ENCODE measurements around the gene STXBP6.

The STXBP6 gene

DNA sequence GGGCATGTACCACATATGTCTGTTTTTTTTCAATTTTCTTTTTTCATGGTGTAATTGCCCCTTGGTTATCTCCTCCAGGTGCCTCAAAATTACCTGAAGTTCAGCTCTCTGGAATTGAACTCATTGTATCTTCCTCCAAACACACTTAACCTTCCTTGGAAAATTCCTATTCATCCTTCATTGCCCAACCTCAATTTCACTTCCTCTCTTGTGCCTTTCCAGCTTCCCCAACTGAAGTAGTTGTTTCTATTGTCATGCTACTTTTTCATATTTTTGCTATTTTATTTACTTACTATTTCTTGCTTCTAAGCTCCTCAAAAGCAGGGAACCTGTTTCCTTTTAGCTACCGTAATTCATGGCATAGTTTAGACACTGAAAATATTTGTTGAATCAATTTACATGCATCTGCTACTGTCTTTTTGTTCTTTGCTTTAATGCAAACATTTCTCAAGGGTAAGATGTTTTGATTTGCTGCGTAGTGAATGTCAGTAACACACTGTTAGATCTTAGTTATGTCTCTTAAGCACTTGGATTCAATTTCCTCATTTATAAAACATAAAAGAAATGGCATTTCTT is 37.0 kb upstream of the STXBP6 start:
- Histone ChIP-seq H3K9me3 (ENCODE audit: control insufficient read depth, low read length) (no peaks in the 10 kb centered on the region), H2BK12ac (ENCODE audit: low read length in 2 of 2) (no peak overlapping the region), H3K4ac (ENCODE audit: low read depth in 1 of 2, low read length in 2 of 2) (no peak overlapping the region), H3K18ac (ENCODE audit: low read depth in 1 of 2, low read length in 2 of 2) (no peak overlapping the region), H3K36me3 (ENCODE audit: control insufficient read depth in 1 of 2, insufficient read depth in 2 of 2, low read depth in 1 of 2, low read length in 2 of 2) (no peaks in the 10 kb centered on the region), H2BK120ac (ENCODE audit: low read depth, low read length) (no peak overlapping the region), H2BK5ac (ENCODE audit: low read depth, low read length, poor library complexity, severe bottlenecking) (no peak overlapping the region), H2BK15ac (ENCODE audit: low read depth, poor library complexity, severe bottlenecking) (no peak overlapping the region), H2AFZ (ENCODE audit: low read depth, low read length) (no peak overlapping the region), H3K4me3 (ENCODE audit: insufficient read depth in 1 of 2, low read depth in 1 of 2, low read length in 2 of 2) (no peak overlapping the region), H2AK5ac (ENCODE audit: low read length, severe bottlenecking) (no peak overlapping the region), H3K23ac (ENCODE audit: low read length in 2 of 2) (no peak overlapping the region), H4K91ac (ENCODE audit: low read length) (no peak overlapping the region), H4K8ac (ENCODE audit: low read length) (no peak overlapping the region), H3K27ac (ENCODE audit: low read length, poor library complexity, severe bottlenecking) (no peak overlapping the region), H3K79me1 (replicated peaks; ENCODE audit: low read length, poor library complexity, severe bottlenecking) (no peaks in the 10 kb centered on the region), H3K4me1 (ENCODE audit: control insufficient read depth, insufficient read depth, low read depth, low read length) (no peaks in the 10 kb centered on the region), H3K9ac (ENCODE audit: low read length) (no peak overlapping the region), H3K14ac (ENCODE audit: low read length in 2 of 2) (no peak overlapping the region), H3K27me3 (ENCODE audit: control insufficient read depth in 1 of 2, insufficient read depth in 1 of 2, low read length in 2 of 2) (no peaks in the 10 kb centered on the region), H3K4me2 (ENCODE audit: low read length, poor library complexity, severe bottlenecking) (no peak overlapping the region)
- WGBS, result 83% methylated on average over 2 of the region's 2 CpGs
- DNase-seq, result no peak

GRCh38 chr14:25086081-25086480 is 36.1 kb upstream of the STXBP6 start:
- H3K27me3 ChIP-seq (ENCODE audit: control insufficient read depth in 1 of 2, insufficient read depth in 1 of 2, low read length in 2 of 2), result no peaks in the 10 kb centered on the region
- WGBS, result 74% methylated on average over 5 of the region's 6 CpGs
- no peaks in the 10 kb centered on the region for H3K36me3 ChIP-seq (ENCODE audit: control insufficient read depth in 1 of 2, insufficient read depth in 2 of 2, low read depth in 1 of 2, low read length in 2 of 2)
- H3K27ac ChIP-seq (ENCODE audit: low read length, poor library complexity, severe bottlenecking), result no peak overlapping the region
- no peak for DNase-seq
- H2AFZ ChIP-seq (ENCODE audit: low read depth, low read length), result no peak overlapping the region
- no peak overlapping the region for H3K9ac ChIP-seq (ENCODE audit: low read length)
- no peak overlapping the region for H2AK5ac ChIP-seq (ENCODE audit: low read length, severe bottlenecking)
- H2BK5ac ChIP-seq (ENCODE audit: low read depth, low read length, poor library complexity, severe bottlenecking), result no peak overlapping the region
- H3K9me3 ChIP-seq (ENCODE audit: control insufficient read depth, low read length), result no peaks in the 10 kb centered on the region
- no peak overlapping the region for H2BK12ac ChIP-seq (ENCODE audit: low read length in 2 of 2)
- no peak overlapping the region for H4K8ac ChIP-seq (ENCODE audit: low read length)
- no peak overlapping the region for H3K23ac ChIP-seq (ENCODE audit: low read length in 2 of 2)
- no peak overlapping the region for H3K4me2 ChIP-seq (ENCODE audit: low read length, poor library complexity, severe bottlenecking)
- no peak overlapping the region for H3K4me3 ChIP-seq (ENCODE audit: insufficient read depth in 1 of 2, low read depth in 1 of 2, low read length in 2 of 2)
- no peak overlapping the region for H3K14ac ChIP-seq (ENCODE audit: low read length in 2 of 2)
- no peak overlapping the region for H2BK120ac ChIP-seq (ENCODE audit: low read depth, low read length)
- no peaks in the 10 kb centered on the region for H3K79me1 ChIP-seq (replicated peaks; ENCODE audit: low read length, poor library complexity, severe bottlenecking)
- no peak overlapping the region for H3K18ac ChIP-seq (ENCODE audit: low read depth in 1 of 2, low read length in 2 of 2)
- H2BK15ac ChIP-seq (ENCODE audit: low read depth, poor library complexity, severe bottlenecking), result no peak overlapping the region
- no peaks in the 10 kb centered on the region for H3K4me1 ChIP-seq (ENCODE audit: control insufficient read depth, insufficient read depth, low read depth, low read length)
- no peak overlapping the region for H3K4ac ChIP-seq (ENCODE audit: low read depth in 1 of 2, low read length in 2 of 2)
- H4K91ac ChIP-seq (ENCODE audit: low read length), result no peak overlapping the region

GRCh38 chr14:25080682-25081081 is 30.7 kb upstream of the STXBP6 start:
- Histone ChIP-seq H3K9me3 (ENCODE audit: control insufficient read depth, low read length) (no peaks in the 10 kb centered on the region), H2BK5ac (ENCODE audit: low read depth, low read length, poor library complexity, severe bottlenecking) (no peak overlapping the region), H3K23ac (ENCODE audit: low read length in 2 of 2) (no peak overlapping the region), H3K14ac (ENCODE audit: low read length in 2 of 2) (no peak overlapping the region), H3K36me3 (ENCODE audit: control insufficient read depth in 1 of 2, insufficient read depth in 2 of 2, low read depth in 1 of 2, low read length in 2 of 2) (no peaks in the 10 kb centered on the region), H2BK12ac (ENCODE audit: low read length in 2 of 2) (no peak overlapping the region), H2BK15ac (ENCODE audit: low read depth, poor library complexity, severe bottlenecking) (no peak overlapping the region), H3K4me3 (ENCODE audit: insufficient read depth in 1 of 2, low read depth in 1 of 2, low read length in 2 of 2) (no peak overlapping the region), H3K4me2 (ENCODE audit: low read length, poor library complexity, severe bottlenecking) (no peak overlapping the region), H4K8ac (ENCODE audit: low read length) (no peak overlapping the region), H3K18ac (ENCODE audit: low read depth in 1 of 2, low read length in 2 of 2) (no peak overlapping the region), H3K9ac (ENCODE audit: low read length) (no peak overlapping the region), H4K91ac (ENCODE audit: low read length) (no peak overlapping the region), H3K27ac (ENCODE audit: low read length, poor library complexity, severe bottlenecking) (no peak overlapping the region), H3K4ac (ENCODE audit: low read depth in 1 of 2, low read length in 2 of 2) (no peak overlapping the region), H3K79me1 (replicated peaks; ENCODE audit: low read length, poor library complexity, severe bottlenecking) (no peaks in the 10 kb centered on the region), H3K4me1 (ENCODE audit: control insufficient read depth, insufficient read depth, low read depth, low read length) (no peaks in the 10 kb centered on the region), H2BK120ac (ENCODE audit: low read depth, low read length) (no peak overlapping the region), H3K27me3 (ENCODE audit: control insufficient read depth in 1 of 2, insufficient read depth in 1 of 2, low read length in 2 of 2) (no peaks in the 10 kb centered on the region), H2AK5ac (ENCODE audit: low read length, severe bottlenecking) (no peak overlapping the region), H2AFZ (ENCODE audit: low read depth, low read length) (no peak overlapping the region)
- 69% methylated on average over 1 of the region's 2 CpGs for WGBS
- no peak for DNase-seq

GRCh38 chr14:25079311-25079710 is 29.4 kb upstream of the STXBP6 start:
- no peak overlapping the region for H2AK5ac ChIP-seq (ENCODE audit: low read length, severe bottlenecking)
- no peak for DNase-seq
- H3K9me3 ChIP-seq (ENCODE audit: control insufficient read depth, low read length), result no peaks in the 10 kb centered on the region

More at GRCh38 chr14:25079311-25079710, 29.4 kb upstream of the STXBP6 start:
- whole genome bisulfite sequencing, result no CpG with 5 or more reads among the region's 1 CpG
- Histone ChIP-seq H3K4me2 (ENCODE audit: low read length, poor library complexity, severe bottlenecking) (no peak overlapping the region), H3K79me1 (replicated peaks; ENCODE audit: low read length, poor library complexity, severe bottlenecking) (no peaks in the 10 kb centered on the region), H3K36me3 (ENCODE audit: control insufficient read depth in 1 of 2, insufficient read depth in 2 of 2, low read depth in 1 of 2, low read length in 2 of 2) (no peaks in the 10 kb centered on the region), H3K4ac (ENCODE audit: low read depth in 1 of 2, low read length in 2 of 2) (no peak overlapping the region), H3K23ac (ENCODE audit: low read length in 2 of 2) (no peak overlapping the region), H2BK5ac (ENCODE audit: low read depth, low read length, poor library complexity, severe bottlenecking) (no peak overlapping the region), H3K9ac (ENCODE audit: low read length) (no peak overlapping the region), H3K27me3 (ENCODE audit: control insufficient read depth in 1 of 2, insufficient read depth in 1 of 2, low read length in 2 of 2) (no peaks in the 10 kb centered on the region), H3K18ac (ENCODE audit: low read depth in 1 of 2, low read length in 2 of 2) (no peak overlapping the region), H3K27ac (ENCODE audit: low read length, poor library complexity, severe bottlenecking) (no peak overlapping the region), H3K4me1 (ENCODE audit: control insufficient read depth, insufficient read depth, low read depth, low read length) (no peaks in the 10 kb centered on the region), H2BK120ac (ENCODE audit: low read depth, low read length) (no peak overlapping the region), H4K8ac (ENCODE audit: low read length) (no peak overlapping the region), H2AFZ (ENCODE audit: low read depth, low read length) (no peak overlapping the region), H3K4me3 (ENCODE audit: insufficient read depth in 1 of 2, low read depth in 1 of 2, low read length in 2 of 2) (no peak overlapping the region), H2BK12ac (ENCODE audit: low read length in 2 of 2) (no peak overlapping the region), H2BK15ac (ENCODE audit: low read depth, poor library complexity, severe bottlenecking) (no peak overlapping the region), H4K91ac (ENCODE audit: low read length) (no peak overlapping the region), H3K14ac (ENCODE audit: low read length in 2 of 2) (no peak overlapping the region)
